Glutamatergic neuron (in vitro differentiated cells): ENCODE data around the gene WDR82. TPM values are rescaled to one million over a fixed set of nuclear protein-coding genes. Genes with fewer than 3 reads are reported as not detected.
A peak's percentile ranks its signal among the peaks of the same experiment; 100 is the strongest.

Experiments used
- DNase-seq: peaks from one replicate; pipeline ENCODE4 v3.0.0; 2022
- H3K27ac Mint-ChIP-seq: one replicate; pipeline ENCODE4 v1.8.0; 2020; ENCODE audit warnings: mild to moderate bottlenecking, mixed read lengths, inconsistent platforms; ENCODE audit not compliant: unreplicated experiment
- H3K27me3 Mint-ChIP-seq: one replicate; pipeline ENCODE4 v1.8.0; 2020; ENCODE audit warnings: mild to moderate bottlenecking, moderate library complexity, mixed read lengths, inconsistent platforms; ENCODE audit not compliant: unreplicated experiment
- H3K36me3 Mint-ChIP-seq: one replicate; pipeline ENCODE4 v1.8.0; 2020; ENCODE audit warnings: mild to moderate bottlenecking, mixed read lengths, inconsistent platforms; ENCODE audit not compliant: unreplicated experiment
- H3K4me1 Mint-ChIP-seq: one replicate; pipeline ENCODE4 v1.8.0; 2020; ENCODE audit warnings: mild to moderate bottlenecking, low read depth, mixed read lengths, inconsistent platforms; ENCODE audit not compliant: unreplicated experiment
- H3K4me3 Mint-ChIP-seq: one replicate; pipeline ENCODE4 v1.8.0; 2020; ENCODE audit warnings: mild to moderate bottlenecking, mixed read lengths, inconsistent platforms; ENCODE audit not compliant: unreplicated experiment
- H3K9me3 Mint-ChIP-seq: one replicate; pipeline ENCODE4 v1.8.0; 2020; ENCODE audit warnings: mild to moderate bottlenecking, moderate library complexity, mixed read lengths, inconsistent platforms; ENCODE audit not compliant: unreplicated experiment
- CTCF ChIP-seq: fragments of 200-600 bp; sonication (generic); IDR thresholded peaks from one replicate; pipeline ENCODE4 v1.5.0; 2021; ENCODE audit not compliant: partially characterized antibody, unreplicated experiment
- total RNA-seq: library from RNA; stranded (reverse); fragmentation: NEBNext Ultra II Directional; extraction: Animal tissue kit (Norgen Biotek cat#: 25700); gene quantifications from one replicate; pipeline ENCODE4 v1.2.1, GENCODE V29; 2021; ENCODE audit not compliant: unreplicated experiment

Gene WDR82
- total RNA-seq, 1 donor from 2014 or later, result 118 TPM

GRCh38 chr3:52256159-52256558 lies 22.3 kb downstream of the WDR82 start:
- Mint-ChIP-seq H3K27ac (no peak overlapping the region), H3K36me3 (no peaks in the 10 kb centered on the region), H3K4me3 (no peak overlapping the region), H3K27me3 (peaks cover 2% of the 10 kb centered on the region), H3K4me1 (no peaks in the 10 kb centered on the region), H3K9me3 (peaks cover 7% of the 10 kb centered on the region)
- no peak for DNase-seq
- TF ChIP-seq CTCF, result no peak

GRCh38 chr3:52254608-52255007 lies 23.8 kb downstream of the WDR82 start:
- Mint-ChIP-seq H3K36me3 (no peaks in the 10 kb centered on the region), H3K4me3 (no peak overlapping the region), H3K27ac (no peak overlapping the region), H3K27me3 (peaks cover 2% of the 10 kb centered on the region), H3K4me1 (no peaks in the 10 kb centered on the region), H3K9me3 (peaks cover 9% of the 10 kb centered on the region)
- TF ChIP-seq CTCF, result no peak
- DNase-seq, result no peak

GRCh38 chr3:52253314-52254304 lies 24.8 kb downstream of the WDR82 start:
- no peak for DNase-seq
- peaks cover 2% of the 10 kb centered on the region for H3K27me3 Mint-ChIP-seq
- no peaks in the 10 kb centered on the region for H3K4me1 Mint-ChIP-seq
- H3K27ac Mint-ChIP-seq, result no peak overlapping the region
- peaks cover 9% of the 10 kb centered on the region for H3K9me3 Mint-ChIP-seq
- TF ChIP-seq CTCF, result no peak
- no peak overlapping the region for H3K4me3 Mint-ChIP-seq
- H3K36me3 Mint-ChIP-seq, result no peaks in the 10 kb centered on the region

GRCh38 chr3:52250122-52250521 lies 28.3 kb downstream of the WDR82 start:
- Mint-ChIP-seq H3K9me3 (peaks cover 7% of the 10 kb centered on the region), H3K27me3 (peaks cover 11% of the 10 kb centered on the region), H3K36me3 (no peaks in the 10 kb centered on the region), H3K27ac (peak overlapping the region; percentile 33), H3K4me3 (no peak overlapping the region), H3K4me1 (no peaks in the 10 kb centered on the region)
- no peak for TF ChIP-seq CTCF
- DNase-seq, result no peak

- no peak for DNase-seq
- Mint-ChIP-seq H3K4me3 (no peak overlapping the region), H3K4me1 (no peaks in the 10 kb centered on the region), H3K27ac (peak overlapping the region; percentile 33), H3K27me3 (peaks cover 11% of the 10 kb centered on the region), H3K36me3 (no peaks in the 10 kb centered on the region), H3K9me3 (peaks cover 7% of the 10 kb centered on the region)
- TF ChIP-seq CTCF, result no peak
Measured at GRCh38 chr3:52249683-52250082, 28.8 kb downstream of the WDR82 start.
